H9 (cell line): ENCODE results near the gene B3GLCT. TPM values are rescaled to one million over a fixed set of nuclear protein-coding genes. Genes with fewer than 3 reads are reported as not detected.

ENCODE experiments used
- DNase-seq: peaks from one replicate; pipeline ENCODE4 v3.0.0-alpha.2; 2017
- H2AFZ ChIP-seq: one replicate; pipeline ENCODE4 v1.6.1; 2013; ENCODE audit warnings: mild to moderate bottlenecking, low read length, control low read depth, moderate library complexity
- H2AK5ac ChIP-seq: 2 replicates; pipeline ENCODE4 v1.6.1; 2013; ENCODE audit warnings: low read length, control low read depth, mixed read lengths; ENCODE audit not compliant: insufficient read length
- H2BK120ac ChIP-seq: one replicate; pipeline ENCODE4 v1.6.1; 2013; ENCODE audit warnings: low read depth, mild to moderate bottlenecking, low read length, control low read depth, inconsistent platforms; ENCODE audit not compliant: poor library complexity, severe bottlenecking
- H2BK12ac ChIP-seq: 2 replicates; pipeline ENCODE4 v1.6.1; 2013; ENCODE audit warnings: low read length, control low read depth, mixed read lengths, low read depth; ENCODE audit not compliant: insufficient read length
- H2BK15ac ChIP-seq: 2 replicates; pipeline ENCODE4 v1.6.1; 2013; ENCODE audit warnings: low read depth, low read length, control low read depth
- H2BK20ac ChIP-seq: one replicate; pipeline ENCODE4 v1.6.1; 2013; ENCODE audit warnings: low read depth, mild to moderate bottlenecking, low read length, control low read depth, inconsistent platforms; ENCODE audit not compliant: poor library complexity, severe bottlenecking
- H2BK5ac ChIP-seq: 2 replicates; pipeline ENCODE4 v1.6.1; 2013; ENCODE audit warnings: low read length, control low read depth, mixed read lengths; ENCODE audit not compliant: insufficient read length
- H3K14ac ChIP-seq: 2 replicates; pipeline ENCODE4 v1.6.1; 2013; ENCODE audit warnings: low read length, control low read depth; ENCODE audit not compliant: insufficient read depth
- H3K18ac ChIP-seq: 2 replicates; pipeline ENCODE4 v1.6.1; 2013; ENCODE audit warnings: low read depth, mild to moderate bottlenecking, mixed read lengths, low read length, control low read depth; ENCODE audit not compliant: insufficient read length
- H3K23ac ChIP-seq: 2 replicates; pipeline ENCODE4 v1.6.1; 2013; ENCODE audit warnings: low read length, control low read depth, mixed read lengths, low read depth; ENCODE audit not compliant: insufficient read length
- H3K23me2 ChIP-seq: 2 replicates; pipeline ENCODE4 v1.6.1; 2013; ENCODE audit warnings: low read depth, mild to moderate bottlenecking, mixed read lengths, low read length, control low read depth; ENCODE audit not compliant: insufficient read length, poor library complexity, severe bottlenecking
- H3K27ac ChIP-seq: 2 replicates; pipeline ENCODE4 v1.5.1; 2013; ENCODE audit warnings: low read length, control low read depth, mixed read lengths, low read depth; ENCODE audit not compliant: insufficient read length
- H3K27me3 ChIP-seq: 2 replicates; pipeline ENCODE4 v1.6.1; 2013; ENCODE audit warnings: low read length, control low read depth, inconsistent platforms; ENCODE audit not compliant: insufficient read depth
- H3K4ac ChIP-seq: 2 replicates; pipeline ENCODE4 v1.6.1; 2013; ENCODE audit warnings: low read depth, mild to moderate bottlenecking, control low read depth, inconsistent platforms, low read length, moderate library complexity
- H3K4me1 ChIP-seq: 2 replicates; pipeline ENCODE4 v1.6.1; 2013; ENCODE audit warnings: low read length, control low read depth, inconsistent platforms; ENCODE audit not compliant: insufficient read depth
- H3K4me2 ChIP-seq: 2 replicates; pipeline ENCODE4 v1.6.1; 2013; ENCODE audit warnings: low read length, control low read depth, mixed read lengths; ENCODE audit not compliant: insufficient read length, insufficient read depth
- H3K56ac ChIP-seq: 2 replicates; pipeline ENCODE4 v1.6.1; 2013; ENCODE audit warnings: low read depth, mild to moderate bottlenecking, mixed read lengths, low read length, control low read depth; ENCODE audit not compliant: insufficient read length
- H3K79me1 ChIP-seq: 2 replicates; pipeline ENCODE4 v1.6.1; 2013; ENCODE audit warnings: low read depth, mild to moderate bottlenecking, moderate library complexity, low read length, control low read depth, inconsistent platforms; ENCODE audit not compliant: insufficient read depth, poor library complexity, severe bottlenecking
- H3K79me2 ChIP-seq: 2 replicates; pipeline ENCODE4 v1.6.1; 2013; ENCODE audit warnings: low read length, control low read depth, inconsistent platforms; ENCODE audit not compliant: insufficient read depth
- H3K9ac ChIP-seq: 2 replicates; pipeline ENCODE4 v1.6.1; 2013; ENCODE audit warnings: low read length, control low read depth, mixed read lengths; ENCODE audit not compliant: insufficient read length; ENCODE audit errors: extremely low read depth
- H3K9me3 ChIP-seq: one replicate; pipeline ENCODE4 v1.6.1; 2013; ENCODE audit warnings: low read depth, low read length, inconsistent platforms; ENCODE audit not compliant: control insufficient read depth
- H3T11ph ChIP-seq: one replicate; pipeline ENCODE4 v1.6.1; 2013; ENCODE audit warnings: mild to moderate bottlenecking, low read length, control low read depth, inconsistent platforms
- H4K20me1 ChIP-seq: one replicate; pipeline ENCODE4 v1.6.1; 2013; ENCODE audit not compliant: control insufficient read depth, insufficient read length, insufficient read depth
- H4K5ac ChIP-seq: 2 replicates; pipeline ENCODE4 v1.6.1; 2013; ENCODE audit warnings: low read depth, mild to moderate bottlenecking, mixed read lengths, low read length, control low read depth; ENCODE audit not compliant: insufficient read length
- H4K8ac ChIP-seq: replicated peaks from 2 replicates; pipeline ENCODE4 v1.6.1; 2013; ENCODE audit warnings: low read length, control low read depth, mixed read lengths, low read depth; ENCODE audit not compliant: insufficient read length
- H4K91ac ChIP-seq: 2 replicates; pipeline ENCODE4 v1.6.1; 2013; ENCODE audit warnings: low read depth, mild to moderate bottlenecking, moderate library complexity, mixed read lengths, low read length, control low read depth; ENCODE audit not compliant: insufficient read length
- H3K27ac Mint-ChIP-seq, 3 experiments: 2 replicates in 2 of 3; 3 replicates in 1 of 3; pipeline ENCODE4 v1.8.0; 2020 to 2021; ENCODE audit warnings: mixed read lengths in 3 of 3, mild to moderate bottlenecking in 1 of 3, moderate library complexity in 1 of 3
- H3K27me3 Mint-ChIP-seq: 2 replicates; pipeline ENCODE4 v1.8.0; 2021; ENCODE audit warnings: low read depth, mild to moderate bottlenecking, moderate library complexity, mixed read lengths
- H3K36me3 Mint-ChIP-seq, 3 experiments: 2 replicates in 2 of 3; 3 replicates in 1 of 3; pipeline ENCODE4 v1.8.0; 2020 to 2021; ENCODE audit warnings: low read depth in 3 of 3, mixed read lengths in 3 of 3; ENCODE audit not compliant: insufficient read depth in 1 of 3
- H3K4me1 Mint-ChIP-seq, 2 experiments: 2 replicates each; pipeline ENCODE4 v1.8.0; 2020; ENCODE audit warnings: mixed read lengths in 2 of 2
- H3K4me3 Mint-ChIP-seq, 2 experiments: 2 replicates in 1 of 2; 3 replicates in 1 of 2; pipeline ENCODE4 v1.8.0; 2020 to 2021; ENCODE audit warnings: mild to moderate bottlenecking in 2 of 2, mixed read lengths in 2 of 2, moderate library complexity in 1 of 2
- H3K9me3 Mint-ChIP-seq, 2 experiments: 2 replicates in 1 of 2; 3 replicates in 1 of 2; pipeline ENCODE4 v1.8.0; 2020; ENCODE audit warnings: mild to moderate bottlenecking in 2 of 2, mixed read lengths in 2 of 2, moderate library complexity in 1 of 2
- CTCF ChIP-seq: fragments of 200-600 bp; sonication (generic); conservative IDR thresholded peaks from 3 replicates; pipeline ENCODE4 v1.8.0; 2021; ENCODE audit warnings: antibody characterized with exemption, mild to moderate bottlenecking
- WGBS: extraction: QIAGEN DNeasy Blood & Tissue Kit; methylation state at CpG from one replicate; pipeline ENCODE4 v1.1.7; 2013; ENCODE audit warnings: missing lambda C conversion rate, low lambda C conversion rate, mixed read lengths; ENCODE audit not compliant: insufficient read length; ENCODE audit errors: extremely low coverage; 5-methylcytosine and 5-hydroxymethylcytosine counted together
- total RNA-seq: library from RNA; stranded (reverse); gene quantifications from 2 replicates; pipeline ENCODE4 v1.2.1, GENCODE V29; 2021

Gene B3GLCT
- total RNA-seq, 1 experiment from 2014 or later, result 5.4 TPM

DNA sequence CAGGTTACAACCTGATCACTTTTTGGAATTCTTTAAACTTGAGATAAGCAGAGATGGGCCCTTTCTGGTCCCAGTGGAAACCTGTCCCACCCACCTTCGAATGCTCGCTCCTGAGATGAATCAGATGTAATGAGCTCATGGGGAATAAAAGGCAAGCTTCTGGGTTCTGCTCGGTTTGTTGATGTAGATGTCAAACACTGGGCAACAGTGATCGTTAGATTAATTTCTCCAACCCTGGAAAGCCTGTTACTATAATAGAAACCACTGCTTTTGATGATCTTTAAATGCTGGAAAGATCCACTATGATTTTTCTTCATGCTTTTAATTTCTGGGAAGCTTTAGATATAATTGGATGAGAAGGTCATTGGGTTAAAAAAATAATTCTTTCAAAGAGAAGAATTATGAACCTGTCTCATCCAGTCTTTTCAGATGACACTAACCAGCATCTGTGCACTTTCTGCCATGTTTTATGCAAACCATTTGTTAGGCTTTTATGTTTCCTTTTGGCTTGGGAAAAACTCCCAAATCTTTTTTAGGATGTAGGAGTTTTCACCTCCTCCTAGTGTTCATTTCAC lies 49.3 kb downstream of the B3GLCT start:
- Histone ChIP-seq H4K8ac (no peak overlapping the region), H3K23ac (no peak overlapping the region), H3K4me1 (no peaks in the 10 kb centered on the region), H3K79me1 (no peaks in the 10 kb centered on the region), H3K9me3 (no peaks in the 10 kb centered on the region), H2BK12ac (no peak overlapping the region), H4K91ac (no peak overlapping the region), H4K20me1 (no peaks in the 10 kb centered on the region), H2AFZ (no peak overlapping the region), H2AK5ac (no peak overlapping the region), H3K27me3 (no peaks in the 10 kb centered on the region), H3K4me2 (no peak overlapping the region), H3K4ac (no peak overlapping the region), H3K79me2 (no peaks in the 10 kb centered on the region), H3K27ac (no peak overlapping the region), H3T11ph (no peak overlapping the region), H2BK20ac (no peak overlapping the region), H2BK15ac (no peak overlapping the region), H3K9ac (no peak overlapping the region), H2BK120ac (no peak overlapping the region), H3K23me2 (no peaks in the 10 kb centered on the region), H4K5ac (no peak overlapping the region), H3K14ac (no peak overlapping the region), H2BK5ac (no peak overlapping the region), H3K56ac (no peak overlapping the region), H3K18ac (no peak overlapping the region)
- Mint-ChIP-seq H3K27me3 (no peaks in the 10 kb centered on the region), H3K4me3 (no peak overlapping the region), H3K4me1 (no peaks in the 10 kb centered on the region), H3K36me3 (peaks cover 11 to 18% (median 11%) of the 10 kb centered on the region in 3 experiments), H3K27ac (no peak overlapping the region), H3K9me3 (peaks cover 11 to 15% of the 10 kb centered on the region in 2 experiments)
- WGBS, result no CpG with 5 or more reads among the region's 4 CpGs
- TF ChIP-seq CTCF, result no peak
- DNase-seq, result no peak
